ENCODE data around the gene PRMT9. TPM values are rescaled to one million over a fixed set of nuclear protein-coding genes. Genes with fewer than 3 reads are reported as not detected.

The PRMT9 gene
- total and polyA plus RNA-seq, 10 of the 15 experiments (the other 5 are each of a cell fraction or from before 2014, with no cell fraction given) = 4.1 to 11.8 (median 7.6) TPM

DNA sequence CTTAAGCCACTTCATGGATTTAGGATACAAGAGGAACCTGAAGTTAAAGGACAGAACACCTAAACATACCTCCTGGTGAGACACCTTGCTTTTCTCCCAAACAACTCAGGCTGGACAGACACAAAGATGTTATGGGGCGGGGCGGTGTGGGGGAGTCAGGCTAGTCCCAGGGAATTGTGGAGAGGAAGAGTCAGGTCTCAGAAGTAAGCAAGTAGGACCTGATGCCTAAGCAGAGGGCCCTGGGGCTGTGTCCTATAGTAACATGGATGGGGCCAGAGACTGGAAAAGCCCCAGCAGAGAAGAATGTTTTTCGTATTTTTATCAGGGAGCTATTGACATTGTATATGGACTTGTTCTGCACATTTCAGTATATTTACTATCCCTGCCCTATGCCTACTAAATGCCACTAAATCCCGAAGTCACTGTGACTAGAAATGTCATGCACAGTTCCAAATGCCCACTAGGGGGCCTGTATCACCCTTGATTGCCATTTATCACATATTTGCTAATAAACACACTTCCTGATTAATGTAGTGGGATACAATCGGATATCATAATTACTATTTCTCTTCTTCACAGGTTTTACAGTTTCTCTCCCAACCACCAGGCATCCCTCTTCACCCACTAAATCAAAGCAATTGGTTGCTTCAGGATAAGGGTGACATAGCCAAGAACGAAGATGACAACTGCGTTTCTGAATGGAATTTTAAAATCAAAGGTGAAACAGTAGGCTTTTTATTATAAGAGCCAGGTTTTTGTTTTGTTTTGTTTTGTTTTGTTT, 24.1 kb upstream of the PRMT9 start (continued):
- TF ChIP-seq, protein P1, sequence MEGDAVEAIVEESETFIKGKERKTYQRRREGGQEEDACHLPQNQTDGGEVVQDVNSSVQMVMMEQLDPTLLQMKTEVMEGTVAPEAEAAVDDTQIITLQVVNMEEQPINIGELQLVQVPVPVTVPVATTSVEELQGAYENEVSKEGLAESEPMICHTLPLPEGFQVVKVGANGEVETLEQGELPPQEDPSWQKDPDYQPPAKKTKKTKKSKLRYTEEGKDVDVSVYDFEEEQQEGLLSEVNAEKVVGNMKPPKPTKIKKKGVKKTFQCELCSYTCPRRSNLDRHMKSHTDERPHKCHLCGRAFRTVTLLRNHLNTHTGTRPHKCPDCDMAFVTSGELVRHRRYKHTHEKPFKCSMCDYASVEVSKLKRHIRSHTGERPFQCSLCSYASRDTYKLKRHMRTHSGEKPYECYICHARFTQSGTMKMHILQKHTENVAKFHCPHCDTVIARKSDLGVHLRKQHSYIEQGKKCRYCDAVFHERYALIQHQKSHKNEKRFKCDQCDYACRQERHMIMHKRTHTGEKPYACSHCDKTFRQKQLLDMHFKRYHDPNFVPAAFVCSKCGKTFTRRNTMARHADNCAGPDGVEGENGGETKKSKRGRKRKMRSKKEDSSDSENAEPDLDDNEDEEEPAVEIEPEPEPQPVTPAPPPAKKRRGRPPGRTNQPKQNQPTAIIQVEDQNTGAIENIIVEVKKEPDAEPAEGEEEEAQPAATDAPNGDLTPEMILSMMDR (IDR thresholded peaks at IDR 0.05 in 2 of 3, conservative IDR thresholded peaks at IDR 0.05 in 1 of 3; ENCODE audit: control insufficient read depth in 2 of 3, extremely low read depth in 1 of 3, insufficient read depth in 1 of 3, low read depth in 3 of 3, low read length in 3 of 3) = peak; percentile 76 to 92 (median 87)
- no peak for TF ChIP-seq TAF1 (IDR thresholded peaks at IDR 0.05; ENCODE audit: borderline replicate concordance, low read depth, low read length)
- TF ChIP-seq, protein P2, sequence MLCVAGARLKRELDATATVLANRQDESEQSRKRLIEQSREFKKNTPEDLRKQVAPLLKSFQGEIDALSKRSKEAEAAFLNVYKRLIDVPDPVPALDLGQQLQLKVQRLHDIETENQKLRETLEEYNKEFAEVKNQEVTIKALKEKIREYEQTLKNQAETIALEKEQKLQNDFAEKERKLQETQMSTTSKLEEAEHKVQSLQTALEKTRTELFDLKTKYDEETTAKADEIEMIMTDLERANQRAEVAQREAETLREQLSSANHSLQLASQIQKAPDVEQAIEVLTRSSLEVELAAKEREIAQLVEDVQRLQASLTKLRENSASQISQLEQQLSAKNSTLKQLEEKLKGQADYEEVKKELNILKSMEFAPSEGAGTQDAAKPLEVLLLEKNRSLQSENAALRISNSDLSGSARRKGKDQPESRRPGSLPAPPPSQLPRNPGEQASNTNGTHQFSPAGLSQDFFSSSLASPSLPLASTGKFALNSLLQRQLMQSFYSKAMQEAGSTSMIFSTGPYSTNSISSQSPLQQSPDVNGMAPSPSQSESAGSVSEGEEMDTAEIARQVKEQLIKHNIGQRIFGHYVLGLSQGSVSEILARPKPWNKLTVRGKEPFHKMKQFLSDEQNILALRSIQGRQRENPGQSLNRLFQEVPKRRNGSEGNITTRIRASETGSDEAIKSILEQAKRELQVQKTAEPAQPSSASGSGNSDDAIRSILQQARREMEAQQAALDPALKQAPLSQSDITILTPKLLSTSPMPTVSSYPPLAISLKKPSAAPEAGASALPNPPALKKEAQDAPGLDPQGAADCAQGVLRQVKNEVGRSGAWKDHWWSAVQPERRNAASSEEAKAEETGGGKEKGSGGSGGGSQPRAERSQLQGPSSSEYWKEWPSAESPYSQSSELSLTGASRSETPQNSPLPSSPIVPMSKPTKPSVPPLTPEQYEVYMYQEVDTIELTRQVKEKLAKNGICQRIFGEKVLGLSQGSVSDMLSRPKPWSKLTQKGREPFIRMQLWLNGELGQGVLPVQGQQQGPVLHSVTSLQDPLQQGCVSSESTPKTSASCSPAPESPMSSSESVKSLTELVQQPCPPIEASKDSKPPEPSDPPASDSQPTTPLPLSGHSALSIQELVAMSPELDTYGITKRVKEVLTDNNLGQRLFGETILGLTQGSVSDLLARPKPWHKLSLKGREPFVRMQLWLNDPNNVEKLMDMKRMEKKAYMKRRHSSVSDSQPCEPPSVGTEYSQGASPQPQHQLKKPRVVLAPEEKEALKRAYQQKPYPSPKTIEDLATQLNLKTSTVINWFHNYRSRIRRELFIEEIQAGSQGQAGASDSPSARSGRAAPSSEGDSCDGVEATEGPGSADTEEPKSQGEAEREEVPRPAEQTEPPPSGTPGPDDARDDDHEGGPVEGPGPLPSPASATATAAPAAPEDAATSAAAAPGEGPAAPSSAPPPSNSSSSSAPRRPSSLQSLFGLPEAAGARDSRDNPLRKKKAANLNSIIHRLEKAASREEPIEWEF (IDR thresholded peaks at IDR 0.05; ENCODE audit: insufficient replicate concordance, low read depth, low read length) = no peak
- TF ChIP-seq ESRRA (IDR thresholded peaks at IDR 0.05; ENCODE audit: low read length) = no peak
- TF ChIP-seq ZNF24 (IDR thresholded peaks at IDR 0.05) = no peak
- TF ChIP-seq YY1 (IDR thresholded peaks at IDR 0.05; ENCODE audit: low read depth, low read length) = 0 out of 2 replicates have a peak, but pooled peaks have one; percentile 30
- TF ChIP-seq, protein P3, sequence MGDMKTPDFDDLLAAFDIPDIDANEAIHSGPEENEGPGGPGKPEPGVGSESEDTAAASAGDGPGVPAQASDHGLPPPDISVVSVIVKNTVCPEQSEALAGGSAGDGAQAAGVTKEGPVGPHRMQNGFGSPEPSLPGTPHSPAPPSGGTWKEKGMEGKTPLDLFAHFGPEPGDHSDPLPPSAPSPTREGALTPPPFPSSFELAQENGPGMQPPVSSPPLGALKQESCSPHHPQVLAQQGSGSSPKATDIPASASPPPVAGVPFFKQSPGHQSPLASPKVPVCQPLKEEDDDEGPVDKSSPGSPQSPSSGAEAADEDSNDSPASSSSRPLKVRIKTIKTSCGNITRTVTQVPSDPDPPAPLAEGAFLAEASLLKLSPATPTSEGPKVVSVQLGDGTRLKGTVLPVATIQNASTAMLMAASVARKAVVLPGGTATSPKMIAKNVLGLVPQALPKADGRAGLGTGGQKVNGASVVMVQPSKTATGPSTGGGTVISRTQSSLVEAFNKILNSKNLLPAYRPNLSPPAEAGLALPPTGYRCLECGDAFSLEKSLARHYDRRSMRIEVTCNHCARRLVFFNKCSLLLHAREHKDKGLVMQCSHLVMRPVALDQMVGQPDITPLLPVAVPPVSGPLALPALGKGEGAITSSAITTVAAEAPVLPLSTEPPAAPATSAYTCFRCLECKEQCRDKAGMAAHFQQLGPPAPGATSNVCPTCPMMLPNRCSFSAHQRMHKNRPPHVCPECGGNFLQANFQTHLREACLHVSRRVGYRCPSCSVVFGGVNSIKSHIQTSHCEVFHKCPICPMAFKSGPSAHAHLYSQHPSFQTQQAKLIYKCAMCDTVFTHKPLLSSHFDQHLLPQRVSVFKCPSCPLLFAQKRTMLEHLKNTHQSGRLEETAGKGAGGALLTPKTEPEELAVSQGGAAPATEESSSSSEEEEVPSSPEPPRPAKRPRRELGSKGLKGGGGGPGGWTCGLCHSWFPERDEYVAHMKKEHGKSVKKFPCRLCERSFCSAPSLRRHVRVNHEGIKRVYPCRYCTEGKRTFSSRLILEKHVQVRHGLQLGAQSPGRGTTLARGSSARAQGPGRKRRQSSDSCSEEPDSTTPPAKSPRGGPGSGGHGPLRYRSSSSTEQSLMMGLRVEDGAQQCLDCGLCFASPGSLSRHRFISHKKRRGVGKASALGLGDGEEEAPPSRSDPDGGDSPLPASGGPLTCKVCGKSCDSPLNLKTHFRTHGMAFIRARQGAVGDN (IDR thresholded peaks at IDR 0.05) = no peak
- TF ChIP-seq, protein P4, sequence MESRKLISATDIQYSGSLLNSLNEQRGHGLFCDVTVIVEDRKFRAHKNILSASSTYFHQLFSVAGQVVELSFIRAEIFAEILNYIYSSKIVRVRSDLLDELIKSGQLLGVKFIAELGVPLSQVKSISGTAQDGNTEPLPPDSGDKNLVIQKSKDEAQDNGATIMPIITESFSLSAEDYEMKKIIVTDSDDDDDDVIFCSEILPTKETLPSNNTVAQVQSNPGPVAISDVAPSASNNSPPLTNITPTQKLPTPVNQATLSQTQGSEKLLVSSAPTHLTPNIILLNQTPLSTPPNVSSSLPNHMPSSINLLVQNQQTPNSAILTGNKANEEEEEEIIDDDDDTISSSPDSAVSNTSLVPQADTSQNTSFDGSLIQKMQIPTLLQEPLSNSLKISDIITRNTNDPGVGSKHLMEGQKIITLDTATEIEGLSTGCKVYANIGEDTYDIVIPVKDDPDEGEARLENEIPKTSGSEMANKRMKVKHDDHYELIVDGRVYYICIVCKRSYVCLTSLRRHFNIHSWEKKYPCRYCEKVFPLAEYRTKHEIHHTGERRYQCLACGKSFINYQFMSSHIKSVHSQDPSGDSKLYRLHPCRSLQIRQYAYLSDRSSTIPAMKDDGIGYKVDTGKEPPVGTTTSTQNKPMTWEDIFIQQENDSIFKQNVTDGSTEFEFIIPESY (IDR thresholded peaks at IDR 0.05) = no peak
- TF ChIP-seq, protein P5, sequence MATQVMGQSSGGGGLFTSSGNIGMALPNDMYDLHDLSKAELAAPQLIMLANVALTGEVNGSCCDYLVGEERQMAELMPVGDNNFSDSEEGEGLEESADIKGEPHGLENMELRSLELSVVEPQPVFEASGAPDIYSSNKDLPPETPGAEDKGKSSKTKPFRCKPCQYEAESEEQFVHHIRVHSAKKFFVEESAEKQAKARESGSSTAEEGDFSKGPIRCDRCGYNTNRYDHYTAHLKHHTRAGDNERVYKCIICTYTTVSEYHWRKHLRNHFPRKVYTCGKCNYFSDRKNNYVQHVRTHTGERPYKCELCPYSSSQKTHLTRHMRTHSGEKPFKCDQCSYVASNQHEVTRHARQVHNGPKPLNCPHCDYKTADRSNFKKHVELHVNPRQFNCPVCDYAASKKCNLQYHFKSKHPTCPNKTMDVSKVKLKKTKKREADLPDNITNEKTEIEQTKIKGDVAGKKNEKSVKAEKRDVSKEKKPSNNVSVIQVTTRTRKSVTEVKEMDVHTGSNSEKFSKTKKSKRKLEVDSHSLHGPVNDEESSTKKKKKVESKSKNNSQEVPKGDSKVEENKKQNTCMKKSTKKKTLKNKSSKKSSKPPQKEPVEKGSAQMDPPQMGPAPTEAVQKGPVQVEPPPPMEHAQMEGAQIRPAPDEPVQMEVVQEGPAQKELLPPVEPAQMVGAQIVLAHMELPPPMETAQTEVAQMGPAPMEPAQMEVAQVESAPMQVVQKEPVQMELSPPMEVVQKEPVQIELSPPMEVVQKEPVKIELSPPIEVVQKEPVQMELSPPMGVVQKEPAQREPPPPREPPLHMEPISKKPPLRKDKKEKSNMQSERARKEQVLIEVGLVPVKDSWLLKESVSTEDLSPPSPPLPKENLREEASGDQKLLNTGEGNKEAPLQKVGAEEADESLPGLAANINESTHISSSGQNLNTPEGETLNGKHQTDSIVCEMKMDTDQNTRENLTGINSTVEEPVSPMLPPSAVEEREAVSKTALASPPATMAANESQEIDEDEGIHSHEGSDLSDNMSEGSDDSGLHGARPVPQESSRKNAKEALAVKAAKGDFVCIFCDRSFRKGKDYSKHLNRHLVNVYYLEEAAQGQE (IDR thresholded peaks at IDR 0.05; ENCODE audit: low read depth, low read length) = no peak
- TF ChIP-seq CREB1 (IDR thresholded peaks at IDR 0.05; ENCODE audit: low read depth) = no peak
- TF ChIP-seq ZNF207 (IDR thresholded peaks at IDR 0.05; ENCODE audit: borderline replicate concordance) = no peak

Measured in GM12878 (cell line).